PC-3 (cell line): ENCODE data around the gene HAUS7.

Experiments used
- EZH2 ChIP-seq: fragments of 300-600 bp; sonication (generic); IDR thresholded peaks from one replicate; pipeline ENCODE4 v1.6.1; 2017; ENCODE audit warnings: antibody characterized with exemption, mild to moderate bottlenecking, low read length; ENCODE audit not compliant: unreplicated experiment
- TF ChIP-seq, protein P1 (sequence below): fragments of 300-600 bp; sonication (generic); conservative IDR thresholded peaks from 2 replicates; pipeline ENCODE4 v1.5.1; 2017; ENCODE audit warnings: antibody characterized with exemption, low read depth, mild to moderate bottlenecking, low read length

GRCh38 chrX:153488231-153488914 lies 18.0 kb upstream of the HAUS7 start:
- TF ChIP-seq, protein P1, sequence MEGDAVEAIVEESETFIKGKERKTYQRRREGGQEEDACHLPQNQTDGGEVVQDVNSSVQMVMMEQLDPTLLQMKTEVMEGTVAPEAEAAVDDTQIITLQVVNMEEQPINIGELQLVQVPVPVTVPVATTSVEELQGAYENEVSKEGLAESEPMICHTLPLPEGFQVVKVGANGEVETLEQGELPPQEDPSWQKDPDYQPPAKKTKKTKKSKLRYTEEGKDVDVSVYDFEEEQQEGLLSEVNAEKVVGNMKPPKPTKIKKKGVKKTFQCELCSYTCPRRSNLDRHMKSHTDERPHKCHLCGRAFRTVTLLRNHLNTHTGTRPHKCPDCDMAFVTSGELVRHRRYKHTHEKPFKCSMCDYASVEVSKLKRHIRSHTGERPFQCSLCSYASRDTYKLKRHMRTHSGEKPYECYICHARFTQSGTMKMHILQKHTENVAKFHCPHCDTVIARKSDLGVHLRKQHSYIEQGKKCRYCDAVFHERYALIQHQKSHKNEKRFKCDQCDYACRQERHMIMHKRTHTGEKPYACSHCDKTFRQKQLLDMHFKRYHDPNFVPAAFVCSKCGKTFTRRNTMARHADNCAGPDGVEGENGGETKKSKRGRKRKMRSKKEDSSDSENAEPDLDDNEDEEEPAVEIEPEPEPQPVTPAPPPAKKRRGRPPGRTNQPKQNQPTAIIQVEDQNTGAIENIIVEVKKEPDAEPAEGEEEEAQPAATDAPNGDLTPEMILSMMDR: no peak
- TF ChIP-seq EZH2: no peak
